GM12878 (cell line): ENCODE measurements around the gene C16orf92. TPM values are rescaled to one million over a fixed set of nuclear protein-coding genes. Genes with fewer than 3 reads are reported as not detected.

Source experiments
- BCL11A ChIP-seq: IDR thresholded peaks from 2 replicates; pipeline ENCODE4 v1.6.1; 2011; ENCODE audit warnings: low read depth, low read length
- BHLHE40 ChIP-seq, 2 experiments: fragments of 450-650 bp in 1 of 2; IDR thresholded peaks; 2 replicates each; pipeline ENCODE4 v1.6.1; 2011 to 2017; ENCODE audit warnings: low read depth in 2 of 2, borderline replicate concordance in 1 of 2, improper control_type of control experiment in 1 of 2, low read length in 1 of 2, mild to moderate bottlenecking in 1 of 2
- EGR1 ChIP-seq, 2 experiments: IDR thresholded peaks; 1 replicate in 1 of 2; 2 replicates in 1 of 2; pipeline ENCODE4 v1.6.1; 2011 to 2012; ENCODE audit warnings: low read depth in 2 of 2, low read length in 2 of 2, borderline replicate concordance in 1 of 2, mild to moderate bottlenecking in 1 of 2, moderate library complexity in 1 of 2
- HCFC1 ChIP-seq: fragments of 150-350 bp; IDR thresholded peaks from 2 replicates; pipeline ENCODE4 v1.6.1; 2014; ENCODE audit warnings: low read length
- IKZF2 ChIP-seq, 2 experiments: fragments of 450-650 bp; IDR thresholded peaks; 2 replicates each; pipeline ENCODE4 v1.6.1; 2017; ENCODE audit warnings: mild to moderate bottlenecking in 2 of 2, moderate library complexity in 2 of 2
- KLF5 ChIP-seq: fragments of 450-650 bp; IDR thresholded peaks from 2 replicates; pipeline ENCODE4 v1.6.1; 2014; ENCODE audit warnings: mild to moderate bottlenecking; ENCODE audit not compliant: partially characterized antibody
- LARP7 ChIP-seq: fragments of 450-650 bp; IDR thresholded peaks from 2 replicates; pipeline ENCODE4 v1.6.1; 2017; ENCODE audit warnings: mild to moderate bottlenecking
- MYB ChIP-seq: fragments of 150-350 bp; IDR thresholded peaks from 2 replicates; pipeline ENCODE4 v1.6.1; 2014; ENCODE audit warnings: mild to moderate bottlenecking, low read depth, low read length, borderline replicate concordance
- NBN ChIP-seq: fragments of 450-650 bp; IDR thresholded peaks from 2 replicates; pipeline ENCODE4 v1.6.1; 2016
- POLR2A ChIP-seq: IDR thresholded peaks from 2 replicates; pipeline ENCODE4 v1.6.1; 2011; ENCODE audit warnings: low read depth, mild to moderate bottlenecking, low read length
- POLR2AphosphoS2 ChIP-seq: IDR thresholded peaks from 2 replicates; pipeline ENCODE4 v1.6.1; 2011; ENCODE audit warnings: low read depth, mild to moderate bottlenecking, low read length, improper control_type of control experiment, moderate library complexity
- POLR2AphosphoS5 ChIP-seq: IDR thresholded peaks from 2 replicates; pipeline ENCODE4 v1.6.1; 2011; ENCODE audit warnings: mild to moderate bottlenecking, low read length, inconsistent platforms
- RAD21 ChIP-seq: IDR thresholded peaks from 2 replicates; pipeline ENCODE4 v1.6.1; 2011; ENCODE audit warnings: mild to moderate bottlenecking, low read depth, low read length, moderate library complexity; ENCODE audit not compliant: insufficient read depth
- SMAD5 ChIP-seq: IDR thresholded peaks from 2 replicates; pipeline ENCODE4 v1.6.1; 2016; ENCODE audit warnings: antibody characterized with exemption, low read depth
- SMC3 ChIP-seq: IDR thresholded peaks from 2 replicates; pipeline ENCODE4 v1.6.1; 2011; ENCODE audit warnings: low read length, improper control_type of control experiment, borderline replicate concordance
- SREBF2 ChIP-seq: IDR thresholded peaks from 2 replicates; pipeline ENCODE4 v1.6.1; 2012; ENCODE audit warnings: mild to moderate bottlenecking, low read length
- STAT1 ChIP-seq: fragments of 450-650 bp; conservative IDR thresholded peaks from 2 replicates; pipeline ENCODE4 v1.6.1; 2014; ENCODE audit warnings: antibody characterized with exemption, mild to moderate bottlenecking
- TARDBP ChIP-seq: IDR thresholded peaks from 2 replicates; pipeline ENCODE4 v1.6.1; 2016; ENCODE audit warnings: borderline replicate concordance
- TCF3 ChIP-seq: IDR thresholded peaks from 2 replicates; pipeline ENCODE4 v1.6.1; 2012; ENCODE audit warnings: low read depth, mild to moderate bottlenecking, low read length, borderline replicate concordance; ENCODE audit not compliant: insufficient read depth
- YBX1 ChIP-seq: fragments of 450-650 bp; IDR thresholded peaks from 2 replicates; pipeline ENCODE4 v1.6.1; 2016; ENCODE audit warnings: antibody characterized with exemption
- YY1 ChIP-seq: IDR thresholded peaks from 2 replicates; pipeline ENCODE4 v1.6.1; 2011; ENCODE audit warnings: low read depth, mild to moderate bottlenecking, low read length
- polyA plus RNA-seq, 11 experiments: library from polyadenylated mRNA; depleted of rRNA in 4 of 11; unstranded in 6 of 11; stranded (reverse) in 5 of 11; fragments of >200 nt; fragmentation: Nextera tagmentation in 4 of 11; fragmentation: Illumina TruSeq in 1 of 11; extraction: Ambion mirVana in 4 of 11; extraction: Trizol in 1 of 11; gene quantifications; 1 replicate in 1 of 11; 2 replicates in 10 of 11; pipeline versions ENCODE4 v1.2.1 to v1.2.3, GENCODE V29; 2011 to 2016; ENCODE audit warnings: inconsistent platforms in 2 of 11, missing spikeins in 2 of 11, low read depth in 1 of 11
- total RNA-seq, 4 experiments: library from RNA; depleted of rRNA in 3 of 4; stranded (reverse); fragments of >200 nt in 3 of 4; fragmentation: Illumina TruSeq in 1 of 4; extraction: Trizol in 1 of 4; gene quantifications; 2 replicates each; pipeline versions ENCODE4 v1.2.1 to v1.2.3, GENCODE V29; 2013 to 2021
- TF ChIP-seq, protein P1 (sequence below): fragments of 150-350 bp; IDR thresholded peaks from 2 replicates; pipeline ENCODE4 v1.6.1; 2016; ENCODE audit warnings: low read depth, low read length
- TF ChIP-seq, protein P2 (sequence below): fragments of 450-650 bp; IDR thresholded peaks from 2 replicates; pipeline ENCODE4 v1.6.1; 2016; ENCODE audit warnings: mild to moderate bottlenecking
- TF ChIP-seq, protein P3 (sequence below): fragments of 450-650 bp; formaldehyde crosslinking; IDR thresholded peaks from 2 replicates; pipeline ENCODE4 v1.4.0; 2020; ENCODE audit warnings: mild to moderate bottlenecking, moderate library complexity

The C16orf92 gene
- total and polyA plus RNA-seq, 10 of the 15 experiments (the other 5 are each of a cell fraction or from before 2014, with no cell fraction given): not detected

DNA sequence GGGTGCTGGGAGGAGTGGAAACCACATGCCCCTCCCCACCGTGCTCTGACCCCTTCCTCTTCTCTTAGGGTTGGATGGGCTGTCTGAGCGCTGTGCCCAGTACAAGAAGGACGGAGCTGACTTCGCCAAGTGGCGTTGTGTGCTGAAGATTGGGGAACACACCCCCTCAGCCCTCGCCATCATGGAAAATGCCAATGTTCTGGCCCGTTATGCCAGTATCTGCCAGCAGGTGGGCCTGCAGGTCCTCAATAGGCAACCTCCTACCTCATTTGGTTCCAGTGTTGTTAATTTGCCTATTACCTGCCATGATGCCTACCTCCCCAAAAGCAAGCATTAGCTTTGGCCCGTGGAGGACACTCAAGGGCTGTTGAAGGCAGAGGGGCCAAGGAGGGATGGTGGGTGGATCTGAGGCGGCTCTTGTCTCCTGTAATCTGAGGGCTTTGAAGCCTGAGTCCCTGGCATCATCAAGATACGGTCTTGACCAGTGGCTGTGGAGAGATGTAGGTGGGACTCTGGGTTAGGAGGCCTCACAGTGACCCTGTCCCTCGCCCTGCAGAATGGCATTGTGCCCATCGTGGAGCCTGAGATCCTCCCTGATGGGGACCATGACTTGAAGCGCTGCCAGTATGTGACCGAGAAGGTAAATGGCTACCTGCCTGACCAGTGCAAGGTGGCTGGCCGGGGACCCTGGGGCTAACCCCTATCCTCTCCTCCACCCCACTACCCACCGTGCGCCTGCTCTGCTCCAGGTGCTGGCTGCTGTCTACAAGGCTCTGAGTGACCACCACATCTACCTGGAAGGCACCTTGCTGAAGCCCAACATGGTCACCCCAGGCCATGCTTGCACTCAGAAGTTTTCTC is 46.0 kb downstream of the C16orf92 start (continued):
- TF ChIP-seq SMC3 (0 out of 2 replicates have a peak, but pooled peaks have one; percentile 3), POLR2AphosphoS5 (peak; percentile 16; the same call in 1 of the 2 replicates), TCF3 (no peak), KLF5 (no peak), YBX1 (no peak), STAT1 (no peak), BHLHE40 (IDR thresholded peaks at IDR 0.05; ENCODE audit: borderline replicate concordance in 1 of 2, low read depth in 2 of 2, low read length in 1 of 2) (no peak), HCFC1 (no peak), TARDBP (no peak), BCL11A (no peak), RAD21 (peak; percentile 45), POLR2A (peak; percentile 33; the same call in 1 of the 2 replicates), EGR1 (IDR thresholded peaks at IDR 0.05; ENCODE audit: borderline replicate concordance in 1 of 2, low read depth in 2 of 2, low read length in 2 of 2) (no peak), MYB (no peak), SMAD5 (no peak), YY1 (peak; percentile 58; the same call in 1 of the 2 replicates), POLR2AphosphoS2 (peak; percentile 6; the same call in 1 of the 2 replicates), IKZF2 (IDR thresholded peaks at IDR 0.05) (no peak), LARP7 (no peak), NBN (no peak), SREBF2 (no peak)
- TF ChIP-seq, protein P1, sequence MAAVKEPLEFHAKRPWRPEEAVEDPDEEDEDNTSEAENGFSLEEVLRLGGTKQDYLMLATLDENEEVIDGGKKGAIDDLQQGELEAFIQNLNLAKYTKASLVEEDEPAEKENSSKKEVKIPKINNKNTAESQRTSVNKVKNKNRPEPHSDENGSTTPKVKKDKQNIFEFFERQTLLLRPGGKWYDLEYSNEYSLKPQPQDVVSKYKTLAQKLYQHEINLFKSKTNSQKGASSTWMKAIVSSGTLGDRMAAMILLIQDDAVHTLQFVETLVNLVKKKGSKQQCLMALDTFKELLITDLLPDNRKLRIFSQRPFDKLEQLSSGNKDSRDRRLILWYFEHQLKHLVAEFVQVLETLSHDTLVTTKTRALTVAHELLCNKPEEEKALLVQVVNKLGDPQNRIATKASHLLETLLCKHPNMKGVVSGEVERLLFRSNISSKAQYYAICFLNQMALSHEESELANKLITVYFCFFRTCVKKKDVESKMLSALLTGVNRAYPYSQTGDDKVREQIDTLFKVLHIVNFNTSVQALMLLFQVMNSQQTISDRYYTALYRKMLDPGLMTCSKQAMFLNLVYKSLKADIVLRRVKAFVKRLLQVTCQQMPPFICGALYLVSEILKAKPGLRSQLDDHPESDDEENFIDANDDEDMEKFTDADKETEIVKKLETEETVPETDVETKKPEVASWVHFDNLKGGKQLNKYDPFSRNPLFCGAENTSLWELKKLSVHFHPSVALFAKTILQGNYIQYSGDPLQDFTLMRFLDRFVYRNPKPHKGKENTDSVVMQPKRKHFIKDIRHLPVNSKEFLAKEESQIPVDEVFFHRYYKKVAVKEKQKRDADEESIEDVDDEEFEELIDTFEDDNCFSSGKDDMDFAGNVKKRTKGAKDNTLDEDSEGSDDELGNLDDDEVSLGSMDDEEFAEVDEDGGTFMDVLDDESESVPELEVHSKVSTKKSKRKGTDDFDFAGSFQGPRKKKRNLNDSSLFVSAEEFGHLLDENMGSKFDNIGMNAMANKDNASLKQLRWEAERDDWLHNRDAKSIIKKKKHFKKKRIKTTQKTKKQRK: no peak
- TF ChIP-seq, protein P2, sequence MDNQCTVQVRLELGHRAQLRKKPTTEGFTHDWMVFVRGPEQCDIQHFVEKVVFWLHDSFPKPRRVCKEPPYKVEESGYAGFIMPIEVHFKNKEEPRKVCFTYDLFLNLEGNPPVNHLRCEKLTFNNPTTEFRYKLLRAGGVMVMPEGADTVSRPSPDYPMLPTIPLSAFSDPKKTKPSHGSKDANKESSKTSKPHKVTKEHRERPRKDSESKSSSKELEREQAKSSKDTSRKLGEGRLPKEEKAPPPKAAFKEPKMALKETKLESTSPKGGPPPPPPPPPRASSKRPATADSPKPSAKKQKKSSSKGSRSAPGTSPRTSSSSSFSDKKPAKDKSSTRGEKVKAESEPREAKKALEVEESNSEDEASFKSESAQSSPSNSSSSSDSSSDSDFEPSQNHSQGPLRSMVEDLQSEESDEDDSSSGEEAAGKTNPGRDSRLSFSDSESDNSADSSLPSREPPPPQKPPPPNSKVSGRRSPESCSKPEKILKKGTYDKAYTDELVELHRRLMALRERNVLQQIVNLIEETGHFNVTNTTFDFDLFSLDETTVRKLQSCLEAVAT: no peak
- TF ChIP-seq, protein P3, sequence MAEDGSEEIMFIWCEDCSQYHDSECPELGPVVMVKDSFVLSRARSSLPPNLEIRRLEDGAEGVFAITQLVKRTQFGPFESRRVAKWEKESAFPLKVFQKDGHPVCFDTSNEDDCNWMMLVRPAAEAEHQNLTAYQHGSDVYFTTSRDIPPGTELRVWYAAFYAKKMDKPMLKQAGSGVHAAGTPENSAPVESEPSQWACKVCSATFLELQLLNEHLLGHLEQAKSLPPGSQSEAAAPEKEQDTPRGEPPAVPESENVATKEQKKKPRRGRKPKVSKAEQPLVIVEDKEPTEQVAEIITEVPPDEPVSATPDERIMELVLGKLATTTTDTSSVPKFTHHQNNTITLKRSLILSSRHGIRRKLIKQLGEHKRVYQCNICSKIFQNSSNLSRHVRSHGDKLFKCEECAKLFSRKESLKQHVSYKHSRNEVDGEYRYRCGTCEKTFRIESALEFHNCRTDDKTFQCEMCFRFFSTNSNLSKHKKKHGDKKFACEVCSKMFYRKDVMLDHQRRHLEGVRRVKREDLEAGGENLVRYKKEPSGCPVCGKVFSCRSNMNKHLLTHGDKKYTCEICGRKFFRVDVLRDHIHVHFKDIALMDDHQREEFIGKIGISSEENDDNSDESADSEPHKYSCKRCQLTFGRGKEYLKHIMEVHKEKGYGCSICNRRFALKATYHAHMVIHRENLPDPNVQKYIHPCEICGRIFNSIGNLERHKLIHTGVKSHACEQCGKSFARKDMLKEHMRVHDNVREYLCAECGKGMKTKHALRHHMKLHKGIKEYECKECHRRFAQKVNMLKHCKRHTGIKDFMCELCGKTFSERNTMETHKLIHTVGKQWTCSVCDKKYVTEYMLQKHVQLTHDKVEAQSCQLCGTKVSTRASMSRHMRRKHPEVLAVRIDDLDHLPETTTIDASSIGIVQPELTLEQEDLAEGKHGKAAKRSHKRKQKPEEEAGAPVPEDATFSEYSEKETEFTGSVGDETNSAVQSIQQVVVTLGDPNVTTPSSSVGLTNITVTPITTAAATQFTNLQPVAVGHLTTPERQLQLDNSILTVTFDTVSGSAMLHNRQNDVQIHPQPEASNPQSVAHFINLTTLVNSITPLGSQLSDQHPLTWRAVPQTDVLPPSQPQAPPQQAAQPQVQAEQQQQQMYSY: no peak
